ENCODE measurements around the gene NDUFA8. TPM values are rescaled to one million over a fixed set of nuclear protein-coding genes. Genes with fewer than 3 reads are reported as not detected.
A peak's percentile ranks its signal among the peaks of the same experiment; 100 is the strongest.

NDUFA8 gene
- total RNA-seq, 1 experiment from 2014 or later = 55.5 TPM

- peak; percentile 29 for ATAC-seq
- no peak for TF ChIP-seq SIN3A (IDR thresholded peaks at IDR 0.05; ENCODE audit: borderline replicate concordance, insufficient read depth, low read depth, low read length)
- peak; percentile 48 for TF ChIP-seq CTCF (IDR thresholded peaks at IDR 0.05)
- no peak overlapping the region for H3K27ac ChIP-seq (ENCODE audit: low read length)
- no TSS peak for BruUV-seq (replicated peaks)
- in situ Hi-C loops (cut with HindIII; ENCODE audit: low pct_unique_long_range_greater_than_20kb, low sequenced_read_pairs) (no loop called here), intact Hi-C loops (cut with micrococcal nuclease; ENCODE audit: unreplicated experiment) (loop anchor here (1.0 to 10.0 kb wide), 3 partner anchors 225 to 689 kb away; no protein-coding TSS in a partner anchor)
- no peak overlapping the region; a peak in 1 of 4 replicates for H3K4me3 ChIP-seq (ENCODE audit: low read depth in 2 of 2, low read length in 2 of 2)
- no peak for DNase-seq (ENCODE audit: low read depth, low spot score)
- no peaks in the 10 kb centered on the region for H3K36me3 ChIP-seq (ENCODE audit: control insufficient read depth, insufficient read depth, low read length)
- no peaks in the 10 kb centered on the region; the same call in 1 of the 2 replicates for H3K4me1 ChIP-seq (ENCODE audit: control insufficient read depth, insufficient read depth, low read length)
- no peaks in the 10 kb centered on the region for H3K9me3 ChIP-seq (ENCODE audit: control insufficient read depth, insufficient read depth, low read depth, low read length)
- ChIA-PET CTCF (interaction anchor here (0.5 to 4.3 kb wide), 7 partner anchors 27 to 225 kb away, joined by 3 to 33 read pairs (median 4); no protein-coding TSS in a partner anchor), POLR2A (no interaction called here)
- H3K27me3 ChIP-seq (ENCODE audit: control insufficient read depth, insufficient read depth, low read length) = no peaks in the 10 kb centered on the region
These were observed 33.9 kb downstream of the NDUFA8 start for GRCh38 chr9:122125509-122126330.

GRCh38 chr9:122125158-122125508 is 34.4 kb downstream of the NDUFA8 start:
- no peak overlapping the region for H3K4me3 ChIP-seq (ENCODE audit: low read depth in 2 of 2, low read length in 2 of 2)
- TF ChIP-seq REST (IDR thresholded peaks at IDR 0.05; ENCODE audit: insufficient read depth in 1 of 2, low read depth in 2 of 2, low read length in 1 of 2) = no peak
- no peak for TF ChIP-seq SIN3A (IDR thresholded peaks at IDR 0.05; ENCODE audit: borderline replicate concordance, insufficient read depth, low read depth, low read length)
- peak; percentile 90 for TF ChIP-seq CTCF (IDR thresholded peaks at IDR 0.05)
- intact Hi-C loops (cut with micrococcal nuclease; ENCODE audit: unreplicated experiment) (loop anchor here (1.0 to 10.0 kb wide), 3 partner anchors 225 to 690 kb away; no protein-coding TSS in a partner anchor), in situ Hi-C loops (cut with HindIII; ENCODE audit: low pct_unique_long_range_greater_than_20kb, low sequenced_read_pairs) (no loop called here)
- DNase-seq (ENCODE audit: low read depth, low spot score) = peak; percentile 38
- H3K4me1 ChIP-seq (ENCODE audit: control insufficient read depth, insufficient read depth, low read length) = no peaks in the 10 kb centered on the region; the same call in 1 of the 2 replicates
- no TSS peak for BruUV-seq (replicated peaks)
- H3K9me3 ChIP-seq (ENCODE audit: control insufficient read depth, insufficient read depth, low read depth, low read length) = no peaks in the 10 kb centered on the region
- CTCF ChIA-PET = interaction anchor here (0.6 to 4.3 kb wide), 7 partner anchors 26 to 225 kb away, joined by 3 to 33 read pairs (median 3); no protein-coding TSS in a partner anchor
- H3K27me3 ChIP-seq (ENCODE audit: control insufficient read depth, insufficient read depth, low read length) = no peaks in the 10 kb centered on the region
- POLR2A ChIA-PET = no interaction called here
- no peak overlapping the region for H3K27ac ChIP-seq (ENCODE audit: low read length)
- H3K36me3 ChIP-seq (ENCODE audit: control insufficient read depth, insufficient read depth, low read length) = no peaks in the 10 kb centered on the region
- peak; percentile 86 for ATAC-seq

All from Panc1 (cell line).